D721Med (cell line): ENCODE data around the gene C17orf107.

Experiments used
- DNase-seq: peaks from one replicate; pipeline ENCODE4 v3.0.0; 2011; ENCODE audit warnings: low spot score; ENCODE audit not compliant: insufficient read length
- FAIRE-seq: peaks from 2 replicates; lab custom pipeline; 2011; peaks lifted over from hg19 to GRCh38; lab: Jason Lieb, UNC
- TF ChIP-seq, protein P1 (sequence below): IDR thresholded peaks from 2 replicates; pipeline ENCODE4 v1.5.1; 2012; ENCODE audit warnings: mild to moderate bottlenecking, control low read depth; ENCODE audit not compliant: insufficient read depth; ENCODE audit errors: missing control alignments

Gene C17orf107

DNA sequence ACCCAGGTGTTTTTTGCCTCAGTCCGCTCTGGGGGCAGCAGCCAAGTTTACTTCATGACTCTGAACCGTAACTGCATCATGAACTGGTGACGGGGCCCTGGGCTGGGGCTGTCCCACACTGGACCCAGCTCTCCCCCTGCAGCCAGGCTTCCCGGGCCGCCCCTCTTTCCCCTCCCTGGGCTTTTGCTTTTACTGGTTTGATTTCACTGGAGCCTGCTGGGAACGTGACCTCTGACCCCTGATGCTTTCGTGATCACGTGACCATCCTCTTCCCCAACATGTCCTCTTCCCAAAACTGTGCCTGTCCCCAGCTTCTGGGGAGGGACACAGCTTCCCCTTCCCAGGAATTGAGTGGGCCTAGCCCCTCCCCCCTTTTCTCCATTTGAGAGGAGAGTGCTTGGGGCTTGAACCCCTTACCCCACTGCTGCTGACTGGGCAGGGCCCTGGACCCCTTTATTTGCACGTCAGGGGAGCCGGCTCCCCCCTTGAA is 2.1 kb upstream of the C17orf107 start:
- FAIRE-seq (no peak), DNase-seq (peak; percentile 9)
- TF ChIP-seq, protein P1, sequence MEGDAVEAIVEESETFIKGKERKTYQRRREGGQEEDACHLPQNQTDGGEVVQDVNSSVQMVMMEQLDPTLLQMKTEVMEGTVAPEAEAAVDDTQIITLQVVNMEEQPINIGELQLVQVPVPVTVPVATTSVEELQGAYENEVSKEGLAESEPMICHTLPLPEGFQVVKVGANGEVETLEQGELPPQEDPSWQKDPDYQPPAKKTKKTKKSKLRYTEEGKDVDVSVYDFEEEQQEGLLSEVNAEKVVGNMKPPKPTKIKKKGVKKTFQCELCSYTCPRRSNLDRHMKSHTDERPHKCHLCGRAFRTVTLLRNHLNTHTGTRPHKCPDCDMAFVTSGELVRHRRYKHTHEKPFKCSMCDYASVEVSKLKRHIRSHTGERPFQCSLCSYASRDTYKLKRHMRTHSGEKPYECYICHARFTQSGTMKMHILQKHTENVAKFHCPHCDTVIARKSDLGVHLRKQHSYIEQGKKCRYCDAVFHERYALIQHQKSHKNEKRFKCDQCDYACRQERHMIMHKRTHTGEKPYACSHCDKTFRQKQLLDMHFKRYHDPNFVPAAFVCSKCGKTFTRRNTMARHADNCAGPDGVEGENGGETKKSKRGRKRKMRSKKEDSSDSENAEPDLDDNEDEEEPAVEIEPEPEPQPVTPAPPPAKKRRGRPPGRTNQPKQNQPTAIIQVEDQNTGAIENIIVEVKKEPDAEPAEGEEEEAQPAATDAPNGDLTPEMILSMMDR: no peak

DNA sequence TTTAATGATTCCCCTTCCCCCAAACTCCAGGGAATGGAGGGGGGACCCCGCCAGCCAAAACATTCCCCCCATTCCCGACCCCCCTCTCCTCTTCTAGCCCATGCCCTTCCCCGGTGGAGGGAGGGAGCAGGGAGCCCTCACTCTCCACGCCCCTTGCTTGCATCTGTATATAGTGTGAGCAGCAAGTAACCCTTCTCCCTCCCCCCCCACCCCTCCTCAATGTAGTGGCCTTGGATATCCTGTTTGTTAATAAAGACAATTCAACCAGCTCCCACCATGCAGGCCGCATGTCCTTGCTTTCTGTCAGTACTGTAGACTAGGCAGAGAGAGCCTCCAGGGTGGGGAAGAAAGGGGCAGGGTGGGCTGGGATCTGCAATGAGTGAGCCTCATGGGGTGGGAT is 1.6 kb upstream of the C17orf107 start:
- DNase-seq (no peak), FAIRE-seq (no peak)
- TF ChIP-seq, protein P1: no peak

DNA sequence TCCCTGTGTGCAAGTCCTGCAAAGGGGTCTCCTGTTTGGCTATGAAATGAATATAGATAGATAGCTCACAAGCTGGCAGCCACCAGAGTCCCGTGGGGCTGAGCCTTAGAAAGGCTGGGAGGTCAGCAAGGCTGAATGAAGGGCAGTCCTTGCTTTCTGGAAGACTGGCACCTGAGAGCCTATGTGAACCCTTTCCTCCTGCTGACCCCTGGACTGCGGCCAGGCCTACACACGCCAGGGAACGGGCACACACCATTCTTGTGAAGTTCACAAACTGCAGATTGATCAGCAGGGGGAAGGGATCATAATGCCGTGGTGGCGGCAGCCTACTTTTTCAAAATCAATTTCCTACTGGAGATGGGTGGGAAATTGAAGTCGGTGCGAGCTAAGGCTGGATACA is 985 bp upstream of the C17orf107 start:
- FAIRE-seq (no peak), DNase-seq (peak; percentile 8)
- TF ChIP-seq, protein P1: no peak

DNA sequence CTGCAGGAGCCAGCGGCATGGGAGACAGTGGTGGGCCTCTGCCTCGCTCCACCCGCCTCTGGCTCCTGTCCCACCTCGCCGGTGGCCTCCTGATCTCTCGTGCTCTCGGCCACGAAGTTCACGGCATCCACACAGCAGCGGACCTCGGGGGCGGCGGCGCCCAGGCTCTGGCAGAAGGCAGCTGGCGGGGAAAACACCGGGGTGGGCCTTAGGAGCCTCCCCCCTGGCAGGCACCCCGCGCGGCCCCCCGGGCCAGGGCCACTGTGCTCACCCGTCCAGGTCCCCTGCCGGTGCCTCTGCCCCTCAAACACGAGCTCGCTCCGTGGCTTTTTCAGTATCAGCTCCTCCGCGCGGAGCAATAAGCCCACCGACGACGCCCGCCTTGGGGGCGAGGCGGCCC is 409 bp upstream of the C17orf107 start:
- no peak for FAIRE-seq
- peak; percentile 7 for DNase-seq
- TF ChIP-seq, protein P1: no peak

DNA sequence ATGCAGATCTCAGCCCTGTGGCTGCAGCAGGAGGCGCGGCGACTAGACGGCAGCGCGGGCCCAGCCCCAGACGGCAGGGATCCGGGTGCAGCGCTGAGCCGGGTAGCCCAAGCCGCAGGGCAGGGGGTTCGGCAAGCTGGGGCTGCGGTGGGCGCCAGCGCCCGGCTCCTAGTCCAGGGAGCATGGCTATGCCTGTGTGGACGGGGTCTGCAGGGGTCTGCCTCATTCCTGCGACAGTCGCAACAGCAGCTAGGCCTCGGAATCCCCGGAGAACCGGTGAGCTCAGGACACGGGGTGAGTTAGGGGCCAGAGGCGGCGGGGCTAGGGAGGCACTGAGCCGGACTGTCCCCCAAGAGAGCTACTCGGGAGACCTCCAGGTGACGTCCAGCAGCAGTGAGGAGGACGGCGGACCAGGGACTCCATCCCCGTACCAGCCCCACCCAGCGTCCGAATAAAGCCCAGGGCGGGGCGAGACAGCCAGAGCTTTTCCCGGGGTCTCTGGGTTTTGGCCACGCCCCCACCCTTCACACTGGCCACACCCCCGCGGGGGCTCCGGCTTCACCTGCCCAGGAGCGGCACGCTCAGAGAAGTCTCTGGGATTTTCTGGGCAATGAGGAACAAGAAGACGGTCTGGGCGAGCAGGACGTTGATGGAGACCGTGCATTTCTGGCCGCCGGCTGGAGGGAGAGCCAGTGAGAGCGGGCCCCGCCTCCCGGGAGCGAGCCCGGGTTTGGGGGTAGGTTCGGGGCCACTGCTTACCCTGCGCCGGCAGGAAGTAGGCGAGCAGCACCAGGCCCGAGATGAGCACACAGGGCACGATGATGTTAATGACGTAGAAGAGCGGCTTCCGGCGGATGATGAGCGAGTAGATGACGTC is 1.1 kb downstream of the C17orf107 start:
- DNase-seq: no peak
- no peak for FAIRE-seq
- TF ChIP-seq, protein P1: no peak

DNA sequence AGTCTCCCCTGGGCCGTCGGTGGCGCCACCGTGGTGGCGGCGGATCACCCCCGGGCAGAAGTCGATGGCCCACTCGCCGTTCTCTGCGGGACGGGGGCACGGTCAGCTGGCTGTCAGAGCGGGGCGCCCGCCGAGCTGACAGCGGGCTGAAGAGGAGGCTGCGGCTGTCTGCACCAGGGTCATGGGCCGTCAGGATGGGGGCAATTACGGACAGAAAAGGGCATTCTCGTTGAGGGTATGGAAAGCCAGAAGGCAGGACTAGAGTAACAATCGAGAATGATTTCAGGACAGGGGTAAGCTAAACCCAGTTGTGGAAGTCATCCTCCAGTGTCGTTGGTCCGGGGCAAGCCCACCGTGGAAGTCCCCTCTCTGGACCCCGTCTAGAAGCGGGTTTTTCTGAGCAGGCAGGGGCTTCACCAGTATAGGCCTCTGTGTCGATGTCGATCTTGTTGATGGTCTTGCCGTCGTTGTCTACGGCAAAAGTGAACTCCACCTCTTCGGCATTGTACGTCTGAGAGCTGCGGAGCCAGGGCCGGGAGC is 1.8 kb downstream of the C17orf107 start:
- FAIRE-seq: no peak
- TF ChIP-seq, protein P1: no peak

More for the DNA sequence above, 1.8 kb downstream of the C17orf107 start:
- no peak for DNase-seq
